SU-DHL-6 (cell line): ENCODE data around the gene UBFD1.

Source experiments
- EZH2phosphoT487 ChIP-seq: fragments of 200-600 bp; sonication (generic), shearing (Covaris generic); conservative IDR thresholded peaks from 2 replicates; pipeline ENCODE4 v1.6.1; 2018; ENCODE audit warnings: mild to moderate bottlenecking, antibody characterized with exemption, low read length, moderate library complexity, mixed read lengths
- TF ChIP-seq, protein P1 (sequence below): fragments of 200-600 bp; sonication (generic); IDR thresholded peaks from one replicate; pipeline ENCODE4 v1.5.1; 2017; ENCODE audit warnings: antibody characterized with exemption, mild to moderate bottlenecking, low read length, moderate library complexity; ENCODE audit not compliant: insufficient read depth, poor library complexity, severe bottlenecking

DNA sequence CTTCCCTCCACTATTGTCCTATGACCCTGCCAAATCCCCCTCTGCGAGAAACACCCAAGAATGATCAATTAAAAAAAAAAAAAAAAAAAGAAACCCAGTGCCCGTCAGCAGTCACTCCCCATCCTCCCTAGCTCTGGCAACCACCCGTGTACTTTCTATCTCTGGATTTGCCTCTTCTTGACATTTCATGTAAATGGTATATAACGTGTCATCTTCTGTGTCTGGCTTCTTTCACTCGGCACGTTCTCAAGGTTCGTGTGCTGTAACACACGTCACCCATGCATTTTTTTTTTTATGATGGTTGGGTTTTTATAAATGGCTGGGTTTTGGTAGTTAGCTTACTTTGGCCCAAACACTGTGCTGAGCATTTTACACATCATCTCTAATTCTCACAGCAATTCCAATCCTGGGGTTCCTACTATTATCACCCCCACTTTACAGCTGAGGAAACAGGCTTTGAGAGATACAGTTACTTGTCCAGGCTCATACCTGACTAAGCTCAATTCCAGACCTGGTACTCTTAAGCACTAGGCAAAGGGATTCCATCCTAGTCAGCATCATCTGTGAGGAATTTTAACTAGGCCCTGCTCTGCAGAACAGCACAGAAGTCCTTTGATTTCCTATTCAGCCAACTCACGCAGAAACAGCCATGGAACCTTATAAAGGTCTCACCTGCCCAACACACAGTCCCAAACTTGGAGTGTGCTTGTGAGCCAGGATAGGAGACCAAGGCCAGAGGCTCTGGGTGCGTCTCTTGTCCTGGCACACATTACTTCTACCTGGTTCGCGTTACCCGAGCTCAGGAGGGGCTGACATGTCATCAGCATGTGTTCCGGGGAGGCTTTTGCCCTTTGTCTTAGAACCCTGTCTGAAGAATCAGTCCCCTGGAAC is 26.9 kb downstream of the UBFD1 start:
- TF ChIP-seq, protein P1, sequence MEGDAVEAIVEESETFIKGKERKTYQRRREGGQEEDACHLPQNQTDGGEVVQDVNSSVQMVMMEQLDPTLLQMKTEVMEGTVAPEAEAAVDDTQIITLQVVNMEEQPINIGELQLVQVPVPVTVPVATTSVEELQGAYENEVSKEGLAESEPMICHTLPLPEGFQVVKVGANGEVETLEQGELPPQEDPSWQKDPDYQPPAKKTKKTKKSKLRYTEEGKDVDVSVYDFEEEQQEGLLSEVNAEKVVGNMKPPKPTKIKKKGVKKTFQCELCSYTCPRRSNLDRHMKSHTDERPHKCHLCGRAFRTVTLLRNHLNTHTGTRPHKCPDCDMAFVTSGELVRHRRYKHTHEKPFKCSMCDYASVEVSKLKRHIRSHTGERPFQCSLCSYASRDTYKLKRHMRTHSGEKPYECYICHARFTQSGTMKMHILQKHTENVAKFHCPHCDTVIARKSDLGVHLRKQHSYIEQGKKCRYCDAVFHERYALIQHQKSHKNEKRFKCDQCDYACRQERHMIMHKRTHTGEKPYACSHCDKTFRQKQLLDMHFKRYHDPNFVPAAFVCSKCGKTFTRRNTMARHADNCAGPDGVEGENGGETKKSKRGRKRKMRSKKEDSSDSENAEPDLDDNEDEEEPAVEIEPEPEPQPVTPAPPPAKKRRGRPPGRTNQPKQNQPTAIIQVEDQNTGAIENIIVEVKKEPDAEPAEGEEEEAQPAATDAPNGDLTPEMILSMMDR = no peak
- TF ChIP-seq EZH2phosphoT487 = no peak
